ENCODE data around the gene SSTR5. TPM values are rescaled to one million over a fixed set of nuclear protein-coding genes. Genes with fewer than 3 reads are reported as not detected.
"Not testable (repeated sequence)": the region's sequence is repeated elsewhere in the genome, so short reads cannot be mapped to it uniquely, and the experiment has no call there.

SSTR5 gene
- not detected for total RNA-seq
- long read RNA-seq, result 0 reads

DNA sequence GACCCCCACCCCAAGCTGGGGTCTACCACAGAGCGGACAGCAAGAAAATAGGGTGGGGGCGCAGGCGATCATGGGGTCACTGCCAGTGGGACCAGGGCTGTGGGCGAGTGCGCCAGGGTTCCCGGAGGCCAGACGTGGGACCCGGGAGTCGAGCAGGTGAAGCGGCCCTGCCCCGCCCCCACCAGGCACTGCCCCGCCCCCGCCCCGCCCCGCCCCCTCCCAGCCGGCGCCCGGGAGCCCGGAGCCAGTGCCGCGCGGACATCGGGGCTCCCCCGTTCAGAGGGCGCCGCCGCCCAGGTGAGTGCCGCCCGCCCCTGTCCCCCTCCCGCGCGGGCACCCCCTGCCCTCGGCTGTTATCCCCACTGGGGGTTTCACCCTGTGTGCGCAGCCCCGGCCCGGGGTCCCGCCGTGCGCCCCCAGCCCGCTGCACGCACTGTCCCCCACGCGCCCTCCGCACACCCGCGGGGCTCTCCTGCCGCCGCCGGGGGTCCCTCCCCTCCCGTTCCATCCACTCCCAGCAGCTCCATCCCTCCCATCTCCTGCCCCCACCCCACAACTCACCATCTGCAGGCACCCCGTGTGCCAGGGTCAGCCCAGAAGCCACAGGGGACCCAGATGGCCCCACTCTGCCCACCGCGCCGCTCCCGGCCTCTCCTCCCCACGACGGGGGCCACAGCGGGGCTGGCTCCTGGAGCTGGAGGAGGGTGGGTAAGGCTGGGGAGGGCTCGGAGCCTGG lies at the start of gene SSTR5:
Gene SSTR5 (plus strand): TSS at position 222 of the 736 bp plus-strand sequence. CDS start 6,122 bp downstream, outside the sequence.
- DNase-seq (ENCODE audit: low spot score), result no peak

GRCh38 chr16:1024138-1024537 lies 48.4 kb upstream of the SSTR5 start:
- no peak for DNase-seq (ENCODE audit: low spot score)

- not testable (repeated sequence) for DNase-seq (ENCODE audit: low spot score)
Measured at GRCh38 chr16:1025183-1025809, 47.3 kb upstream of the SSTR5 start.

DNA sequence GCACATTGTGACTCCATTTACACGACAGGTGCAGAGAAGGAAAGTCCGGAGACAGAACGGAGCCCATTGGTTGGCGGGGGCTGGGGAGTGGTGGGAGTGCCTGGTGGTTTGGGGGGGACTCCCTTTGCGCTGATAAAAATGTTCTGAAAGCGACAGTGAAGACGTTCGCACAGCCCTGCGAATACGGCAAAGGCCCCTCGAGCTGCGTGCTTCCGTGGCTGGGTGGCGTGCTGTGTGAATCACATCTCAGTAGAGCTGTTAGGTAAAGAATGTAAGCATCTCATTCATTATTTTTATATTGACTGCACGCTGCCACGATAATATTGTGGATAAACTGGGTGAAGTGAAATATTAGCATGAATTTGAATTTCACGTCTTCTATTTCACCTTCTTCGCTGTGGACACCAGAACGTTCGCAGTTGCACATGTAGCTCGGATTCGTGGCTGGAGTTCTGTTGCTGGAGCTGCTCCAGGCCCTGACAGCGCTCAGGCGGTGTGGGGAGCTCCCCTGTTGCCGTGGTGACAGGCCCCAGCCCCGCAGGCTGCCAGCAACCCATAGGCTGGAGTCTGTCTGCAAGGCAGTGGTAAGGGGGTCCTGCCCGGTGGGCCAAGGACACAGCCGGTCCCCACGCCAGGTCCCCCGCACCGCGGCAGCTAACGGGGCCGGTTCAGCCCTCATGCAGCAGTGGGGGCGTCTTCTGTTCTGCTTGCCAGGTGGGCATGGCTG lies 46.3 kb upstream of the SSTR5 start:
- no peak for DNase-seq (ENCODE audit: low spot score)

DNA sequence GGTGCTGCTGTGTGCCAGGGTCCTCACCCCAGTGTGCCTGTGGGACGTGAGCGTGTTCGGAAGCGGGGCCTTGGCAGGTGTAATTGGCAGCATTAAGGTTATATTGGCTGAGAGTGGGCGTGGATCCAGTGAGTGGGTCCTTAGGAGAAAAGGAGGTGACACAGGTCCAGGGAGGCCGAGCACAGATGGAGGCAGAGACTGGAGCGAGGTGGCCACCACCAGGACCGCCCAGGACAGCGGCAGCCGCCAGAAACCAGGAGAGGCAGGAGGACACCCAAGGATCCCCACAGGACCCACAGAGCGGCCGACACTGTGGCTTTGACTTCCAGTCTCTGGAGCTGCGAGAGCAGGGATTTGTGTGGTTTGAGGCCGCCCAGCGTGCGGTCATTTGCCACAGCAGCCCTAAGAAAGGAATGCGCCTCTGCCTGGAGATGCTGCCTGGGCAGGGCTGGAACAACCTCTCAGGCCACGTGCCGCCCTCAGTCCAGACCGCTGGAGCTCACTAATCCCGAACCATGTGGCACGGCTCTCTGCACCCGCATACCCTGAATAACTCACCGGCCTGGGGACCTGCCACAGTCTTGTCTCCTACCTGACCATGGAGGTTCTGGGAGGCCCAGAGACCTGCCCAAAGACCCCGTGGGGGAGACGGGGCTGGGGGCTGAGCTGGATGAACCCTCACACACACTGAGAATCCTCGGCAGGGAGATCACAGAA lies 45.6 kb upstream of the SSTR5 start:
- DNase-seq (ENCODE audit: low spot score), result no peak

DNA sequence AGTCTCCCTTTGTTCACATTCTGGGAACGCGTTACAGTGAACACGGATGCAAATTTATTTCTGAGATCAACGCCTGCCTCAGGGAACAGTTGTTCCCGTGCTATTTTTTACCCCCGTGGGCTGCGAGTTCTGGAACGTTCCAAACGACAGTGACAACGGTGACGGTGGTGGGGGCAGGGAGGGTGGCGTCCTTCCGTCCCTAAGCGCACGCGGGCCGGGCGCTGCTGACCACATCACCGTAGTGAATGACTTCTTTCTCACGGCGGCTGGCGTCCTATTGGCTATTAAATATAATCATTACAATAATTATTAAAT lies 45.1 kb upstream of the SSTR5 start:
- DNase-seq (ENCODE audit: low spot score), result no peak

- no peak for DNase-seq (ENCODE audit: low spot score)
Measured at GRCh38 chr16:1028056-1028455, 44.5 kb upstream of the SSTR5 start.

GRCh38 chr16:1028524-1029258 lies 43.9 kb upstream of the SSTR5 start:
- no peak for DNase-seq (ENCODE audit: low spot score)

- DNase-seq (ENCODE audit: low spot score), result no peak
Measured at GRCh38 chr16:1029259-1029545, 43.3 kb upstream of the SSTR5 start.

- no peak for DNase-seq (ENCODE audit: low spot score)
Measured at GRCh38 chr16:1030473-1030901, 42.1 kb upstream of the SSTR5 start.

DNA sequence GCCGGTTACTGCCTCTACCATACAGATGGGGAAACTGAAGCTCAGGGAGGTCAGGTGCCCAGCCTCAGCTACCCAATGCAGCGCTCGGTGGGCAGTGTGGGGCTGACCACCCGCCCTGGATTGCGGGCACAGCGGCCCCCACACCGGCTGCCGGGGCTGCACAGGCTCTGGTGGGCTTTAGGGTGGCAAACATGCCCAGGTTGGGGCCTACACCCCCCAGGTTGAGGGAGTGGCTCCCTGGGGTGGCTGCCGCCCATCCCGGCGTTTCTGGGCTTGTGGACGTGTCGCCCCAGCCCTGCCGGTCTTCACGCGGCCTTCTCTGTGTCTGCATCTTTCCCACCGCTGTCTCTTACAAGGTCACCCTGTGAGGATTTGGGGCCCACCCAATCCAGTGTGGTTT lies 40.9 kb upstream of the SSTR5 start:
- DNase-seq (ENCODE audit: low spot score), result no peak

DNA sequence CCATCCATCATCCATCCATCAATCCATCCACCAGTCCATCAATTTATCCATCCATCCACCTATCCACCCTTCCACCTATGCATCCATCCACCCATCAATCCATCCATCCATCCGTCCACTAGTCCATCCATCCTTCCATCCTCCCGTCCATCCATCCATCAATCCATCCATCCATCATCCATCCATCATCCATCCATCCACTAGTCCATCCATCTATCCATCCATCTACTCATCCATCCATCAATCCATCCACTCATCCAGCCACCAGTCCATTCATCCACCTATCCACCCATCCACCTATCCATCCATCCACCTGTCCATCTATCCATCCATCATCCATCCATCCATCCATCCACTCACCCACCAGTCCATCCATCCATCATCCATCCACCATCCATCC lies 39.9 kb upstream of the SSTR5 start:
- DNase-seq (ENCODE audit: low spot score), result no peak

GRCh38 chr16:1033128-1033679 lies 39.3 kb upstream of the SSTR5 start:
- no peak for DNase-seq (ENCODE audit: low spot score)

DNA sequence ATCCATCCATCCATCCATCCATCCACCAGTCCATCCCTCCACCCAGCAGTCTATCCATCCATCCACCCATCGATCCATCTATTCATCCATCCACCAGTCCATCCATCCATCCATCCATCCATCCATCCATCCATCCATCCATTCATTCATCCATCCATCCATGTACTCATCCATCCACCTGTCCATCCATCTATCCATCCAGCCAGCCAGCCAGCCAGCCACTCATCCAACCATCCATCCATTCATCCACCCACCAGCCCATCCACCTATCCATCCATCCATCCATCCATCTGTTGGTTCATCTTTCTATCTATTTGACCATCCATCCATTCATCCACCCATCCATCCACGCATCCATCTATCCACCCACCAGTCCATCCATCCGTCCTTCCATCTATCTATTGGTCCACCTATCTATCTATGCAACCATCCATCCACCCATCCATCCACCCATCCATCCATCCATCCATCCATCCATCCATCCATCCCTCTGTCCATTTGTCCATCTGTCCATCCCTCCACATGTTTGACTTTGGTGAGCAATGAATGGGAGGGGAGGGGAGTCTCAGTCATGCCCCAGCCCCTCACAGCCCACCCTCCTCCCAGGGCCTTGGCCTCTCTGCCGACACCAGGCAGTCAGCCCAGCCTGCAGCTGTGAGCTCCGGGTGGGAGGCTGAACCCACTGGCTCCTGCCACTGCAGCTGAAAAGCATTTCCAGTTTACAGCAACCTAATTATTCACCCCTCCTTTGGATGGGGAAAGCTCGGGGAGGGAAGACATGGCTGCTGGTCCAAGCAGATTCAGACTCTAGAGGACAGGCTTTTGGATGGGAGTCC lies 38.1 kb upstream of the SSTR5 start:
- DNase-seq (ENCODE audit: low spot score), result no peak

DNA sequence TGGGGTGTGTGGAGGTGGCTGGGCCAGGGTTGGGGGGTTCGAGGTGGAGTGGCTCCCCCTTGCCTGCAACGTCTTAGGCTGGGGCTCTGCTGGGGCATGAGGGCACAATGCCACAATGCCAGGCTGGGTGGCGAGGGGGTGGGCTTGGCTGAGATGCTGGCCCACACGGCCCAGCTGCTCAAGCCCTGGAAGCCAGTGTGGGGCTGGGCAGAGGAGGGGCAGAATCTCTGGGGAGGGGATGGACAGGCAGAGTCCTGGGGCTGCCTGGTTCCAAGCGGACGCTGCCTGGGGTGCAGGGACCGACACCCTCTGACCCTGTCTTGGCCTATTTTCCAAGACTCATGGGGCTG lies 37.5 kb upstream of the SSTR5 start:
- no peak for DNase-seq (ENCODE audit: low spot score)

DNA sequence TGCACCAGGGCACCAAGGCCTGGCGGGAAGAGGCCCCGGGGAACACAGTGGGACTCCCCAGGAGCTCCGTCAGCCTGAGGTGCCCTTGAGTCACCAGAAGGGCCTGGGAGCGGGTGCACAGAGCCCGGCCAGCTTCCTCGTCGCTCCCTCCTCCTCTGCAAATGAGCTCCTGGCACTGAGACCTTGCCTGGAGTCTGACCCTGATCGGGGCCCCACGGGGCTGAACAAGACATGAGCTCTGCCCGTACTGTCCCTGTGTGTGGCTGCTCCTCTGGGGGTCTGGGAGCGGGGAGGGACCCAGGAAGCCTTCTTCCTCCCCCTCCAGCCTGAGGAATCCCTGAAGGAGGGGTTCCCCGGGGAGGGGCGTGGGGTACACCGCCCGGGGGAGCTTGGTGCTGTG lies 36.4 kb upstream of the SSTR5 start:
- no peak for DNase-seq (ENCODE audit: low spot score)

DNA sequence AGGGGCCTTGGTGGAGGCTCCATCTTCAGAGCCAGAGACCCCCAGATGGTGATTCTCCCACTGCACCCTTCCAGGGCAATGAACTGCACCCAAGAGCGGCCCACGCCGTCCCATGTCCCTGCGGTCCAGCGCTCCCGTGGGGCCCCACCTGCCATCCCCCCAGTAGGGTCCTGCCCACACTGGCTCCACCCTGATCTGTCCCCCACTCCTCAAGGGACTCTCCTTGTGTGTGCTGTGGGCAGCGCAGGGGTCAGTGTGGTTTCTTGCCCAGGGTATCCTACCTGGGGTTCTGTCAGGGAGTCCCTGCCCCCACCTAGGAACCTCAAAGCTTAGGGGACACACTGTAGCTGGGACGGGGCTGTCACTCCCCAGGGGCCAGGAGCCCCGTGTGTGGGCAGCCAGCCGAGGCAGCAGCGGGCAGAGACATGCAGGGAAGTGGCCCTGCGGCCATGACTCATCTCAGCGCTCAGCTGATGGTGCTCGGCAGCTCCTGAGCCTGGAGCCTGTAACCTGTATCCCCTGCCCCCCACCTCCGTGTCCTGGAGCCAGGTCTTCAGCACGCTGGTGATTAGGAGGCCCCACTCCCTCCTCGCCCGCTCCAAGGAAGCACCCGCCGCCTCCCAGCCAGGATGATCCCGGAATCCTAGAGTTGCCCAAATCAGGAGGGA lies 35.7 kb upstream of the SSTR5 start:
- DNase-seq (ENCODE audit: low spot score), result no peak

DNA sequence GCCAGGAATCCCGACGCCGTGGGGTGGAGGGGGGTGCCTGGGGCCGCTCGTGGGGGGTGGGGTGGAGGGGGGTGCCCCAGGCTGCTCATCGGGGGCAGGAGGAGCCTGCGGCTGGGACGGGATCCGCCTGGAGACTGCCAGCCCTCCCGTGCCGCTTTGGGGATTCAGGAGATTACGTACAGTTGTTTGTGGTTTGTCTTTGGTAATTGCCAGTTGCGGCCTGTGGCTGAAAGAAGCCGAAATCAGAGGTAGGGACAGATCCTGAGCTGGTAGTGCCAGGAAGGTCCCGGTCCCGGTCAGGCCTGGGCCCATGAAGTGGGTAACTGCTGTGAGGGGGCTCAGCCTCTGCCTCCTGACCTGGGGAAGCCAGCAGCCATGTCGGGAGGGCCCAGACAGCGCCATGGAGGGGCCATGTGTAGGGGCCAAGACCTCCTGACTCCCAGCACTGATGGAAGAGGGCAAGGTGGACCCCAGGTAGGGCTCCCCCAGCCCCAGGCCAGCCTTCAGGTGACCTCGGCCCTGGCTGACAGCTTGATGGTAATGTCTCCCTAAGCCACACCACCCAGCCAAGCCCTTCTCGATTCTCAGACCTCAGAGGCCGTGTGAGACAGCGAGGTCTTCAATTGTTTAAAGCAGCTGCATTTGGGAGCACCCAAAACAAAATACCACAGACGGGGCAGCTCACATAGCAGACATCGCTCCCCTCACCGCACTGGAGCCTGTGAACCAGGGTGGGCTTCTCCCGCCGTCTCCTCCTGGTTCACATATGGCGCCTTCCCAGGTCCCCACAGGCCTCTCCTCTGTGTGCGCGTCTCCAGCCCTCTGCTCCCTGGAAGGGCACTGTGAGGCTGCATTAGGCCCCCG lies 34.9 kb upstream of the SSTR5 start:
- DNase-seq (ENCODE audit: low spot score), result no peak

DNA sequence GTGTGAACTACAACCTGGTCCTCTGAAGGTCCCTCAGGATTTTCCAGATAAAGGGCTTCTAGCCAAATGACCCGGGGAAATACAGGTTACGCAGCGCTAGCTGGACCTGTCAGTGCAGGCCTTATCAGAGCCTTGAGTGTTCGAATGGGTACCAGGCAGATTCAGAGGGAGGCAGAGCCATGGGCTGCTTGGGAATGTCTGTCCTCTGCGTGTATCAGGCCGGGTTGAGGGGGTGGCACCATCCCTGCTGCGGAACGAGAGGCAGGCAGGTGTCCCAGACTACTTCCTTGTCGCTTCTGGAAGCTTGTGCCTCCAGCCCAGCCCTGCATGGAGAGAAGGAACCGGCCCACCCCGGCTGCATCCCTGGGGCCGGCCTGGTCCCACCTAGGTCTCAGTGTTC lies 33.6 kb upstream of the SSTR5 start:
- DNase-seq (ENCODE audit: low spot score), result no peak
